ENCODE results near the gene MYO1B.
A peak's percentile ranks its signal among the peaks of the same experiment; 100 is the strongest.

The MYO1B gene

GRCh38 chr2:191316246-191316994 lies 71.2 kb downstream of the MYO1B start:
- Histone ChIP-seq H3K36me3 (ENCODE audit: control insufficient read depth in 2 of 2, insufficient read depth in 2 of 2, low read length in 2 of 2) (no peaks in the 10 kb centered on the region), H3K9me3 (ENCODE audit: control insufficient read depth in 2 of 2, low read length in 2 of 2) (no peaks in the 10 kb centered on the region), H3K27me3 (ENCODE audit: control insufficient read depth in 2 of 2, insufficient read depth in 2 of 2, low read length in 2 of 2) (no peaks in the 10 kb centered on the region), H3K9ac (ENCODE audit: low read depth in 1 of 2, low read length in 2 of 2) (no peak overlapping the region), H3K4me3 (ENCODE audit: low read length in 2 of 2) (no peak overlapping the region), H3K27ac (ENCODE audit: low read depth in 2 of 2, low read length in 2 of 2) (no peak overlapping the region), H3K4me1 (ENCODE audit: control insufficient read depth in 2 of 2, insufficient read depth in 2 of 2, low read length in 2 of 2) (peaks cover 27 to 34% of the 10 kb centered on the region in 2 donors)

- peak overlapping the region; percentile 56 to 79 for H3K27ac ChIP-seq (ENCODE audit: low read depth in 2 of 2, low read length in 2 of 2)
Observed at GRCh38 chr2:191318037-191318728, 73.0 kb downstream of the MYO1B start.

GRCh38 chr2:191318729-191319078 lies 73.5 kb downstream of the MYO1B start:
- H3K9ac ChIP-seq (ENCODE audit: low read depth in 1 of 2, low read length in 2 of 2) = peak overlapping the region in 1 of 2 donors; percentile 19
- H3K36me3 ChIP-seq (ENCODE audit: control insufficient read depth in 2 of 2, insufficient read depth in 2 of 2, low read length in 2 of 2) = no peaks in the 10 kb centered on the region
- H3K27me3 ChIP-seq (ENCODE audit: control insufficient read depth in 2 of 2, insufficient read depth in 2 of 2, low read length in 2 of 2) = no peaks in the 10 kb centered on the region
- H3K4me3 ChIP-seq (ENCODE audit: low read length in 2 of 2) = peak overlapping the region; percentile 31 to 35
- H3K27ac ChIP-seq (ENCODE audit: low read depth in 2 of 2, low read length in 2 of 2) = peak overlapping the region; percentile 56 to 79
- peaks cover 24 to 27% of the 10 kb centered on the region in 2 donors for H3K4me1 ChIP-seq (ENCODE audit: control insufficient read depth in 2 of 2, insufficient read depth in 2 of 2, low read length in 2 of 2)
- H3K9me3 ChIP-seq (ENCODE audit: control insufficient read depth in 2 of 2, low read length in 2 of 2) = no peaks in the 10 kb centered on the region

More at GRCh38 chr2:191318037-191318728, 73.0 kb downstream of the MYO1B start:
- Histone ChIP-seq H3K27me3 (ENCODE audit: control insufficient read depth in 2 of 2, insufficient read depth in 2 of 2, low read length in 2 of 2) (no peaks in the 10 kb centered on the region), H3K9me3 (ENCODE audit: control insufficient read depth in 2 of 2, low read length in 2 of 2) (no peaks in the 10 kb centered on the region), H3K36me3 (ENCODE audit: control insufficient read depth in 2 of 2, insufficient read depth in 2 of 2, low read length in 2 of 2) (no peaks in the 10 kb centered on the region), H3K9ac (ENCODE audit: low read depth in 1 of 2, low read length in 2 of 2) (peak overlapping the region; percentile 19 to 20), H3K4me1 (ENCODE audit: control insufficient read depth in 2 of 2, insufficient read depth in 2 of 2, low read length in 2 of 2) (peaks cover 24 to 27% of the 10 kb centered on the region in 2 donors), H3K4me3 (ENCODE audit: low read length in 2 of 2) (peak overlapping the region; percentile 31 to 35)

- Histone ChIP-seq H3K36me3 (ENCODE audit: control insufficient read depth in 2 of 2, insufficient read depth in 2 of 2, low read length in 2 of 2) (no peaks in the 10 kb centered on the region), H3K9me3 (ENCODE audit: control insufficient read depth in 2 of 2, low read length in 2 of 2) (no peaks in the 10 kb centered on the region), H3K27ac (ENCODE audit: low read depth in 2 of 2, low read length in 2 of 2) (peak overlapping the region; percentile 56 to 79), H3K9ac (ENCODE audit: low read depth in 1 of 2, low read length in 2 of 2) (no peak overlapping the region), H3K4me1 (ENCODE audit: control insufficient read depth in 2 of 2, insufficient read depth in 2 of 2, low read length in 2 of 2) (peaks cover 24 to 27% of the 10 kb centered on the region in 2 donors), H3K4me3 (ENCODE audit: low read length in 2 of 2) (no peak overlapping the region), H3K27me3 (ENCODE audit: control insufficient read depth in 2 of 2, insufficient read depth in 2 of 2, low read length in 2 of 2) (no peaks in the 10 kb centered on the region)
Observed at GRCh38 chr2:191319186-191319585, 74.0 kb downstream of the MYO1B start.

- Histone ChIP-seq H3K36me3 (ENCODE audit: control insufficient read depth in 2 of 2, insufficient read depth in 2 of 2, low read length in 2 of 2) (no peaks in the 10 kb centered on the region), H3K9ac (ENCODE audit: low read depth in 1 of 2, low read length in 2 of 2) (no peak overlapping the region), H3K27me3 (ENCODE audit: control insufficient read depth in 2 of 2, insufficient read depth in 2 of 2, low read length in 2 of 2) (no peaks in the 10 kb centered on the region), H3K27ac (ENCODE audit: low read depth in 2 of 2, low read length in 2 of 2) (no peak overlapping the region), H3K9me3 (ENCODE audit: control insufficient read depth in 2 of 2, low read length in 2 of 2) (no peaks in the 10 kb centered on the region), H3K4me1 (ENCODE audit: control insufficient read depth in 2 of 2, insufficient read depth in 2 of 2, low read length in 2 of 2) (peaks cover 24 to 27% of the 10 kb centered on the region in 2 donors), H3K4me3 (ENCODE audit: low read length in 2 of 2) (no peak overlapping the region)
Observed at GRCh38 chr2:191320881-191321280, 75.7 kb downstream of the MYO1B start.

GRCh38 chr2:191321861-191322662 lies 76.9 kb downstream of the MYO1B start:
- H3K9me3 ChIP-seq (ENCODE audit: control insufficient read depth in 2 of 2, low read length in 2 of 2) = no peaks in the 10 kb centered on the region
- no peaks in the 10 kb centered on the region for H3K27me3 ChIP-seq (ENCODE audit: control insufficient read depth in 2 of 2, insufficient read depth in 2 of 2, low read length in 2 of 2)
- H3K27ac ChIP-seq (ENCODE audit: low read depth in 2 of 2, low read length in 2 of 2) = no peak overlapping the region
- no peak overlapping the region for H3K4me3 ChIP-seq (ENCODE audit: low read length in 2 of 2)
- H3K36me3 ChIP-seq (ENCODE audit: control insufficient read depth in 2 of 2, insufficient read depth in 2 of 2, low read length in 2 of 2) = no peaks in the 10 kb centered on the region
- no peak overlapping the region for H3K9ac ChIP-seq (ENCODE audit: low read depth in 1 of 2, low read length in 2 of 2)
- H3K4me1 ChIP-seq (ENCODE audit: control insufficient read depth in 2 of 2, insufficient read depth in 2 of 2, low read length in 2 of 2) = peaks cover 21 to 24% of the 10 kb centered on the region in 2 donors

- Histone ChIP-seq H3K27ac (ENCODE audit: low read depth in 2 of 2, low read length in 2 of 2) (no peak overlapping the region), H3K27me3 (ENCODE audit: control insufficient read depth in 2 of 2, insufficient read depth in 2 of 2, low read length in 2 of 2) (no peaks in the 10 kb centered on the region), H3K4me1 (ENCODE audit: control insufficient read depth in 2 of 2, insufficient read depth in 2 of 2, low read length in 2 of 2) (peaks cover 16 to 17% of the 10 kb centered on the region in 2 donors), H3K4me3 (ENCODE audit: low read length in 2 of 2) (no peak overlapping the region), H3K9me3 (ENCODE audit: control insufficient read depth in 2 of 2, low read length in 2 of 2) (no peaks in the 10 kb centered on the region), H3K36me3 (ENCODE audit: control insufficient read depth in 2 of 2, insufficient read depth in 2 of 2, low read length in 2 of 2) (no peaks in the 10 kb centered on the region), H3K9ac (ENCODE audit: low read depth in 1 of 2, low read length in 2 of 2) (no peak overlapping the region)
Observed at GRCh38 chr2:191322828-191323506, 77.8 kb downstream of the MYO1B start.

- H3K27ac ChIP-seq (ENCODE audit: low read depth in 2 of 2, low read length in 2 of 2) = no peak overlapping the region
- H3K4me3 ChIP-seq (ENCODE audit: low read length in 2 of 2) = no peak overlapping the region
- no peaks in the 10 kb centered on the region for H3K9me3 ChIP-seq (ENCODE audit: control insufficient read depth in 2 of 2, low read length in 2 of 2)
- no peak overlapping the region for H3K9ac ChIP-seq (ENCODE audit: low read depth in 1 of 2, low read length in 2 of 2)
- peaks cover 0 to 2% of the 10 kb centered on the region in 2 donors for H3K4me1 ChIP-seq (ENCODE audit: control insufficient read depth in 2 of 2, insufficient read depth in 2 of 2, low read length in 2 of 2)
- no peaks in the 10 kb centered on the region for H3K27me3 ChIP-seq (ENCODE audit: control insufficient read depth in 2 of 2, insufficient read depth in 2 of 2, low read length in 2 of 2)
- peaks cover under 1 to 5% of the 10 kb centered on the region in 2 donors for H3K36me3 ChIP-seq (ENCODE audit: control insufficient read depth in 2 of 2, insufficient read depth in 2 of 2, low read length in 2 of 2)
Observed at GRCh38 chr2:191325651-191326365, 80.6 kb downstream of the MYO1B start.

- Histone ChIP-seq H3K4me3 (ENCODE audit: low read length in 2 of 2) (no peak overlapping the region), H3K36me3 (ENCODE audit: control insufficient read depth in 2 of 2, insufficient read depth in 2 of 2, low read length in 2 of 2) (peaks cover 4 to 5% of the 10 kb centered on the region in 2 donors), H3K27me3 (ENCODE audit: control insufficient read depth in 2 of 2, insufficient read depth in 2 of 2, low read length in 2 of 2) (no peaks in the 10 kb centered on the region), H3K9me3 (ENCODE audit: control insufficient read depth in 2 of 2, low read length in 2 of 2) (no peaks in the 10 kb centered on the region), H3K9ac (ENCODE audit: low read depth in 1 of 2, low read length in 2 of 2) (no peak overlapping the region), H3K27ac (ENCODE audit: low read depth in 2 of 2, low read length in 2 of 2) (no peak overlapping the region), H3K4me1 (ENCODE audit: control insufficient read depth in 2 of 2, insufficient read depth in 2 of 2, low read length in 2 of 2) (no peaks in the 10 kb centered on the region)
Observed at GRCh38 chr2:191327484-191327883, 82.3 kb downstream of the MYO1B start.
